HL-60/S4 treated with phorbol 12-myristate 13-acetate at 8.2 ng/mL for 4 days and 3 days (cell line): Measurements from ENCODE around the gene ZSWIM5.
"Not testable (repeated sequence)": the region's sequence is repeated elsewhere in the genome, so short reads cannot be mapped to it uniquely, and the experiment has no call there.

ENCODE experiments used
- in situ Hi-C: fragments of 300-500 bp; cut with MboI; formaldehyde crosslinking; loops from 2 replicates; pipeline ENCODE4 v1.15.0; 2022; ENCODE audit warnings: low sequenced_read_pairs

Gene ZSWIM5

GRCh38 chr1:45205910-45206721, at the start of gene ZSWIM5:
ZSWIM5 (minus strand) TSS chr1:45206605; CDS start chr1:45206350, 255 bp downstream.
- in situ Hi-C loops = no loop called here

- in situ Hi-C loops = no loop called here
Measured at GRCh38 chr1:45254490-45254889, 48.1 kb upstream of the ZSWIM5 start.

GRCh38 chr1:45250544-45250943, 44.1 kb upstream of the ZSWIM5 start:
- in situ Hi-C loops = no loop called here

- in situ Hi-C loops = not testable (repeated sequence)
Measured at GRCh38 chr1:45248004-45248403, 41.6 kb upstream of the ZSWIM5 start.

DNA sequence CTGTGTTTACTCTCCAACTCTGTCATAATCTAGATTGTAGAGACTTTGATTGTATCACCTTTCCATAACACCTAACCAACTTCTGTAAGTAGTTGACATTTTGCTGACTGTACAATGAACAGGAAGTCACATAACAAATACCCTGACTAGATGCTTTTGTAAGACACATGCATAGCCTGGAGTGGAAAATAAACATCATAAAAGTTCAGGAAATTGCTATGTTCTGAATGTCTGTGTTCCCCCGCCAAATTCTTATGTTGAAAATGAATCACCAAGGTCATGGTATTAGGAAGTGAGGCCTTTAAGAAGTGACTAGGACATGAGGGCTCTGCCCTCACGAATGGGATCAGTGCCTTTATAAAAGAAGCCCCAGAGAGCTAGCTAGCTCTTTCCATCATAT, 40.4 kb upstream of the ZSWIM5 start:
- in situ Hi-C loops = no loop called here

DNA sequence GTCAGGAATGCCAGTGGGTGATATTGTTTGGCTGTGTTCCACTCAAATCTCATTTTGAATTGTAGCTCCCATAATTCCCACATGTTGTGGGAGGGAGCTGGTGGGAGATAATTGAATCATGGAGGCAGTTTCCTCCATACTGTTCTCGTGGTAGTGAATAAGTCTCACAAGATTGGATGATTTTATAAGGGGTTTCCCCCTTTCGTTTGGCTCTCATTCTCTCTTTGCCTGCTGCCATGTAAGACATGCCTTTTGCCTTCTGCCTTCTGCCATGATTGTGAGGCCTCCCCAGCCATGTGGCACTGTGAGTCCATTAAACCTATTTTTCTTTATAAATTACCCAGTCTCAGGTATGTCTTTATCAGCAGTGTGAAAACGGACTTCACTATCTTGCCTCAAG, 40.0 kb upstream of the ZSWIM5 start:
- in situ Hi-C loops = not testable (repeated sequence)

GRCh38 chr1:45244660-45245059, 38.3 kb upstream of the ZSWIM5 start:
- in situ Hi-C loops = no loop called here

DNA sequence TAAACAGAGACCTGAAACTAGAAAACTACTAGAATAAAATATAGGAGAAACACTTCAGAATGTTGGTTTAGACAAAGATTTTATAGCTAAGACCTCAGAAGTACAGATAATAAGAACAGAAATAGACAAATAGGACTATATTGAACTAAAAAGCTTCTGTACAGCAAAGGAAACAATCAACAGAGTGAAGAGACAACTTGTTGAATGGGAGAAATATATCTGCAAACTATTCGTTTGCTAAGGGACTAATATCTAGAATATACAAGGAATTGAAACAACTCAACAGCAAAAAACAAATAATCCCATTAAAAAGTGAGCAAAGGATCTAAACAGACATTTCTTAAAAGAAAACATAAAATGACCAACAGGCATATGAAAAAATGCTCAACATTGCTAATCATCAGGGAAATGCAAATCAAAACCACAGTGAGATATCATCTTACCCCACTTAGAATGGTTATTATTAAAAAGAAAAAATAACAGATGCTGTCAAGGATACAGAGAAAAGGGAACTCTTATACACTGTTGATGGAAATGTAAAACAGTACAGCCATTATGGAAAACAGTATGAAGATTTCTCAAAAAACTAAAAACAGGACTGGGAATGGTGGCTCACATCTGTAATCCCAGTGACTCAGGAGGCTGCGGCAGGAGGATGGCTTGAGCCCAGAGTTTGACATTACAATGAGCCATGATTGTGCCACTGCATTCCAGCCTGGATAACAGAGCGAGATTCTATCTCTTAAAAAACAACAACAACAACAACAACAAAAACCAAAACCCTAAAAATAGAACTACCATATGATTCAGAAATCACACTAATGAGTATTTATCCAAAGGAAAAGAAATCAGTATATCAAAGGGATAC, 37.3 kb upstream of the ZSWIM5 start:
- in situ Hi-C loops = no loop called here

DNA sequence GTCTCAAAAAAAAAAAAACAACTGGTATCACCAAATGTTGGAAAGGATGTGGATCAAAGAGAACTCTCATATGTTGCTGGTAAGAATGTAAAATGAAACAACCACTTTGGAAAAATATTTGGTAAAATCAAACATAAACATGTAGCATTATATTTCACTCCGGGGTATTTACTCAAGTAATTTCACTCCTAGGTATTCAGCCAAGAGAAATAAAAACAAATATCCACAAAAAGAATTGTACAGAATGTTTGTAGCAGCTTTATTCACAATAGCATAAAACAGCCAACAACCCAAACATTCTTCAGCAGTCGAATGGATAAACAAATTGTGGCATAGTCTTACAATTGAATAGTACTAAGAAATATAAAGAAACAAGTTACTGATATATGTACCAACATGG, 32.4 kb upstream of the ZSWIM5 start:
- in situ Hi-C loops = no loop called here

DNA sequence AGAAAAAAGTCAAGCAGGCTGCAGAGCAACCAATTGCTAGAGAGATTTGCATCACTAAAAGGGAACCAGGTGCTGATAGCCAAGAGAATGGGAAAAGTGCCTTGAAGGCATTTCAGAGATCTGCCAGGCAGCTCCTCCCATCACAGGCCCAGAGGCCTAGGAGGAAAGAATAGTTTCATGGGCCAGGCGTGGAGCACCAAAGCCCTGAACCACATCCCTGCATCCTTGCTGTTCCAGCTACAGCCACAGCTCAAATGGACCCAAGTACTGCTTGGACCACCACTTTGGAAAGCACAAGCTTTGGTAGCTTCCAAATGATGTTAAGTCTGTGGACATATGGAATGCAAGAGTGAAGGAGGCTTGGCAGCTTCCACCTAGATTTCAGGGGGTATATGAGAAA, 29.7 kb upstream of the ZSWIM5 start:
- in situ Hi-C loops = no loop called here

- in situ Hi-C loops = no loop called here
Measured at GRCh38 chr1:45230537-45230936, 24.1 kb upstream of the ZSWIM5 start.

DNA sequence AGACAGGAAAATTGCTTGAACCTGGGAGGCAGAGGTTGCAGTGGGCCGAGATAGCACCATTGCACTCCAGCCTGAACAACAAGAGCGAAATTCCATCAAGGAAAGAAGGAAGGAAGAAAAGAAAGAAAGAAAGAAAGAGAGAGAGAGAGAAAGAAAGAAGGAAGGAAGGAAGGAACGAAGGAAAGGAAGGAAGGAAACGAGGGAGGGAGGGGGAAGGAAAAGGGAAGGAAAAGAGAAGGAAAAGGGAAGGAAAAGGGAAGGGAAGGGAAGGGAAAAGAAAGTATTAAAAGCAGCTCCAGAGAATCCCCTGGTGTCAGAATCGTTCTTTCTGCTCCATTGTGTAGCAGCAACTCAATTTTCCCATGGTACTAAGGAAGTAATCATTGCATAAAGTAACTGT, 19.2 kb upstream of the ZSWIM5 start:
- in situ Hi-C loops = no loop called here

DNA sequence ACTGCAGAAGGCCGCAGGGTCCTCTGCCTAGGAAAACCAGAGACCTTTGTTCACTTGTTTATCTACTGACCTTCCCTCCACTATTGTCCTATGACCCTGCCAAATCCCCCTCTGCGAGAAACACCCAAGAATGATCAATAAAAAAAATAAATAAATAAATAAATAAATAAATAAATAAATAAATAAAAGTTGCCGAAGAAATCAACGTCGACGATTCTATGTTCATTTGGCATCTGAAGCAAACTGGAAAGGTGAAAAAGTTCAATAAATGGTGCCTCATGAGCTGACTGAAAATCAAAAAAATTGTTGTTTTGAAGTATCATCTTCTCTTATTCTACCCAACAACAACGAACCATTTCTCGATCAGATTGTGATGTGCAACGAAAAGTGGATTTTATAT, 17.3 kb upstream of the ZSWIM5 start:
- in situ Hi-C loops = not testable (repeated sequence)

DNA sequence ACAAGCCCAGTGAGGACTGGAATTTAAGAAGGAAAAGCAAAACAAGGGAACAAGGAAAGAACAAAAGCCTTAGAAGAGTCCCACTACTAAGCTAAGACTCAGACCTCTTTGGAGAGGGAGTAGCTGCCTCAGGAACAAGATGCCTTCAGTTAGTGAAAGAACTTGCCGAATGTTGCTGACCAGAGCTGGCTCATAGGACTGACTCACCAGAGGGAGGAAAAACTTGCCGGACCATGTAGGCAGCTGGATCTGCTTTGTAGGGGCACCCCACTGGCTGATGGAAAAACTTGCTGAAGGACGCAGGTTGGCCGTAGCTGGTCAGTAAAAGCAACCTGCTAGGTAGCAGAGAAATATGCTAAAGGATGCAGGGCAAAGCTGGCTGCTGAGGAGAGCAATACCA, 15.3 kb upstream of the ZSWIM5 start:
- in situ Hi-C loops = no loop called here

GRCh38 chr1:45216861-45217260, 10.5 kb upstream of the ZSWIM5 start:
- in situ Hi-C loops = no loop called here

- in situ Hi-C loops = no loop called here
Measured at GRCh38 chr1:45216200-45216541, 9.8 kb upstream of the ZSWIM5 start.

DNA sequence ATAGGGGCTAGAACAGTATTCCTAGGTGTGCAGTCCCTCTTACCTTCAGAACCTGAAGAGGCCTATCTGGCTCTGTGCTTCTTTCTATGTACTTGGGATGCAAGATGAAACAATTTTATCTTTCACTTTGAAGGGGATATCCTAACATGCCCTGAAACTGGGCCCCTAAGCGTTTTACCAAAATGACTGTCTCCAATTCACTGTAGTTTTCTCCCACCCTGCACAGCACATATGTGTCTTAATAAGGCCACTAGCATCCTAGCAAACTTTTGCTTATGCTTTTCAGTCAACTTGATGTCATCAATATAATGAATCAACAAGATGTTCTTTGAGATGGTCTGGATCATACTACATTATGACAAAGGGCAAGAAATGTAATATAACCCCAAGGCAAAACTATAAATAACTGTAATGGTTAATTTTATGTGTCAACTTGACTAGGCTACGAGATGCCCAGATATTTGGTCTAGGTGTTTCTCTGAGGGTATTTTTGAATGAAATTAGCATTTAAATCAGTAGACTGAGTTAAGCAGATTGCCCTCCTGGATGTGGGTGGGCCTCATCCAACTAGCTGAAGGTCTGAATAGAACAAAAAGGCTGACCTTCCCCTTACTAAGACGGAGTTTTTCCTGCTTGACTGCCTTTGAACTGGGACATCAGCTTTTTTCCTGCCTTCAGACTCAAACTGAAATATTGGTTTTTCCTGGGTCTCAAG, 9.2 kb upstream of the ZSWIM5 start:
- in situ Hi-C loops = no loop called here

DNA sequence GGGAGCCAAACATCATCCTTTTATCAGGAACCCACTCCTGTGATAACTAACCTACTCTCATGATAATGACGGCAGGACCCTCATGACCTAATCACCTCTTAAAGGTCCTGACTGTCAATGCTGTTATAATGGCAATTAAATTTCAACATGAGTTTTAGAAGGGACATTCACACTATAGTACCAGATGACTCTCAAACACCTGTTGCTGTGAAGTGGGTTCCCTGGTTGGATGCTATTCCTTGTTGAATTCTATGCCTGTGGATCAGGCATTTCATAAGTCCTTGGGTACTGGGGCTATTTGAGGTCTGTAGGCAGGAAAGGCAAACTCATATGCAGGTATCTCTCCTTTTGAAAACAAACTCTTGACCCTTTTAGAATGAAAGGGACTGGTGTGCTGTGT, 7.5 kb upstream of the ZSWIM5 start:
- in situ Hi-C loops = no loop called here

DNA sequence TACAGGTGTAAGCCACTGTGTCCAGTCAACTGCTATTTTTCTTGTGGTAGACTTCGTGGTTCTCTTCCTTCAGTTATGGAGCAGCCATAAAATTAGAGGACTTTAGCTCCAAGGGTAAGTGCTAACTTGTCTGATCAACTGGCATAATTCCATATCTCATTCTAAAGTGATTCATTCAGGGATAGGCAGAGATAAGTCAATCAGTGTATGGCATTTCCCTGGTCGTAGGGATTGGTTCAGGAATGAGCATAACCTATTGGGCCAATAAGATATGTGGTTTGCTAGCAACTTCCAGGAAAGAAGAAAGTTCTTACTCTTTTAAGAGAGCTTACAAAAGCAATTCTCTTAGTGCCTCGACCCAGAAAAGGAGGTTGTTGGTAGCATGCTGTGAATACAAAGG, 4.7 kb upstream of the ZSWIM5 start:
- in situ Hi-C loops = no loop called here

- in situ Hi-C loops = no loop called here
Measured at GRCh38 chr1:45206808-45207623, 611 bp upstream of the ZSWIM5 start.
